Measurements from ENCODE around the gene CXXC4. TPM values are rescaled to one million over a fixed set of nuclear protein-coding genes. Genes with fewer than 3 reads are reported as not detected.

CXXC4 gene
- total RNA-seq, 2 donors from 2014 or later = 0.79 to 1.5 TPM

- no peaks in the 10 kb centered on the region for H3K4me1 ChIP-seq
- intact Hi-C loops (cut with DNase I) = no loop called here
- no peaks in the 10 kb centered on the region for H3K27me3 ChIP-seq
- TF ChIP-seq CTCF (IDR thresholded peaks at IDR 0.05) = no peak
- no peak overlapping the region for H3K4me3 ChIP-seq
- H3K9ac ChIP-seq (ENCODE audit: low read depth in 2 of 2, low read length in 2 of 2) = no peak overlapping the region
- no peaks in the 10 kb centered on the region for H3K9me3 ChIP-seq
- no peak overlapping the region for H3K27ac ChIP-seq
- no peak for DNase-seq
- H3K36me3 ChIP-seq = no peaks in the 10 kb centered on the region
Measured at GRCh38 chr4:104457308-104457981, 37.2 kb downstream of the CXXC4 start.

- intact Hi-C loops (cut with DNase I) = loop anchor here (5.0 kb wide), 1 partner anchor 384 kb away; no protein-coding TSS in a partner anchor
- no peaks in the 10 kb centered on the region for H3K4me1 ChIP-seq
- H3K27ac ChIP-seq = no peak overlapping the region
- no peaks in the 10 kb centered on the region for H3K27me3 ChIP-seq
- H3K4me3 ChIP-seq = no peak overlapping the region
- no peaks in the 10 kb centered on the region for H3K9me3 ChIP-seq
- DNase-seq = no peak
- no peak for TF ChIP-seq CTCF (IDR thresholded peaks at IDR 0.05)
- no peak overlapping the region for H3K9ac ChIP-seq (ENCODE audit: low read depth in 2 of 2, low read length in 2 of 2)
- no peaks in the 10 kb centered on the region for H3K36me3 ChIP-seq
Measured at GRCh38 chr4:104451573-104451972, 43.1 kb downstream of the CXXC4 start.

- H3K36me3 ChIP-seq = no peaks in the 10 kb centered on the region
- H3K9me3 ChIP-seq = no peaks in the 10 kb centered on the region
- TF ChIP-seq CTCF (IDR thresholded peaks at IDR 0.05) = no peak
- H3K27ac ChIP-seq = no peak overlapping the region
- H3K27me3 ChIP-seq = no peaks in the 10 kb centered on the region
- no peaks in the 10 kb centered on the region for H3K4me1 ChIP-seq
- intact Hi-C loops (cut with DNase I) = no loop called here
- H3K9ac ChIP-seq (ENCODE audit: low read depth in 2 of 2, low read length in 2 of 2) = no peak overlapping the region
- no peak overlapping the region for H3K4me3 ChIP-seq
- DNase-seq = no peak
Measured at GRCh38 chr4:104449537-104449936, 45.2 kb downstream of the CXXC4 start.

- Histone ChIP-seq H3K4me3 (no peak overlapping the region), H3K27ac (no peak overlapping the region), H3K4me1 (no peaks in the 10 kb centered on the region), H3K36me3 (no peaks in the 10 kb centered on the region), H3K9me3 (no peaks in the 10 kb centered on the region), H3K27me3 (no peaks in the 10 kb centered on the region), H3K9ac (ENCODE audit: low read depth in 2 of 2, low read length in 2 of 2) (no peak overlapping the region)
- DNase-seq = no peak
- TF ChIP-seq CTCF (IDR thresholded peaks at IDR 0.05) = no peak
- intact Hi-C loops (cut with DNase I) = no loop called here
Measured at GRCh38 chr4:104447294-104447693, 47.4 kb downstream of the CXXC4 start.

- H3K9me3 ChIP-seq = no peaks in the 10 kb centered on the region
- no peak for TF ChIP-seq CTCF (IDR thresholded peaks at IDR 0.05)
- no peaks in the 10 kb centered on the region for H3K27me3 ChIP-seq
- intact Hi-C loops (cut with DNase I) = no loop called here
- no peaks in the 10 kb centered on the region for H3K36me3 ChIP-seq
- H3K4me1 ChIP-seq = no peaks in the 10 kb centered on the region
- no peak overlapping the region for H3K27ac ChIP-seq
- no peak overlapping the region for H3K4me3 ChIP-seq
- no peak overlapping the region for H3K9ac ChIP-seq (ENCODE audit: low read depth in 2 of 2, low read length in 2 of 2)
- no peak for DNase-seq
Measured at GRCh38 chr4:104446431-104447278, 48.0 kb downstream of the CXXC4 start.
